ENCODE data around the gene FAAP20. TPM values are rescaled to one million over a fixed set of nuclear protein-coding genes. Genes with fewer than 3 reads are reported as not detected.

FAAP20 gene
- total and polyA plus RNA-seq, 2 experiments from 2014 or later: 34.5 to 122 TPM

DNA sequence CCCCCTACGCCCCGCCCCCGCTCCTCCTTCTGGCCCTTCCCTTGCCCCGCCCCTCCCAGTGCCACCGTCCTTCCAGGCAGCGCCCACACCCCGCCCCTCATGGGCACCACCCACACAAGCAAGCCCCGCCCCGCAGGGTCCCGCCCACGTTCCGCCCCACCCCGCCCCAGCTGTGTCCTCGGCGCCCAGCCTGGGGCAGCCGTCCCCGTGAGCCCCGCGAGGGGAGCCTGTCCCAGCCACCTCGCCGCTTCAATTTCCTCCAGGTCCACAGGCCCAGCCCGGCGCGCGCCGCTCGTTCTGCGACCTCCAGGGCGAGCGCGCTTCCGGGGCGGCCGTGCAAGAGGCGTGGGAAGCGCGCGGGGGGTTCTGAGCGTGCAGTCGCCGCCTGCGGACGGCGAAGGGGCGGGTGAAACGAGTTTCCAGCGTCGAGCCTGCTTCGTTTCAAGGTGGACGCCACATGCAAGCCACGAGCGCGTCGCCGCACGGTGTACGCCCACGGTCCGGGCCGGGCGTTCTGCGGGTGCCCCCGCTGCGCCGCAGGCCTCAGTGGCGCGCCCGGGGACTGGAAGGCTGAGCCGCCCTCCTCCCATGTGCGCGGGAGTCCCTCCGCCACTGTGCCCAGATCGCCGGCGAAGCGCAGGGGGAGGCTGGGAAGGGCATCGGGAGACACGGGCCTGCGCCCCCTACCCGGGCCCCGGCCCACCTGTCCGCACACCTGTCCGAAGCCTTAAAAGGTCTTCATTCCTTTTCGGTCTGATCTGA is 10.8 kb upstream of the FAAP20 start:
- no peaks in the 10 kb centered on the region for H3K9me3 ChIP-seq (ENCODE audit: low read depth)
- no peaks in the 10 kb centered on the region for H3K27me3 ChIP-seq (replicated peaks; ENCODE audit: insufficient read depth)
- H3K4me3 ChIP-seq: peak overlapping the region; percentile 72
- peak; percentile 99 for DNase-seq
- H3K4me1 ChIP-seq (ENCODE audit: insufficient read depth): peaks cover 23% of the 10 kb centered on the region
- TF ChIP-seq EZH2 (IDR thresholded peaks at IDR 0.05; ENCODE audit: insufficient read depth, poor library complexity, severe bottlenecking): no peak
- no peak for TF ChIP-seq EZH2phosphoT487 (IDR thresholded peaks at IDR 0.05; ENCODE audit: insufficient read depth, low read depth)
- peaks cover 16% of the 10 kb centered on the region; the same call in 1 of the 2 replicates for H3F3A ChIP-seq (ENCODE audit: insufficient read depth)
- H3K4me2 ChIP-seq (ENCODE audit: unreplicated experiment): peak overlapping the region; percentile 72
- peak overlapping the region; percentile 75 for H3K27ac ChIP-seq
- H3K9ac ChIP-seq: peak overlapping the region; percentile 79
- H3K79me2 ChIP-seq (ENCODE audit: insufficient read depth): peaks cover 22% of the 10 kb centered on the region
- no peaks in the 10 kb centered on the region for H3K36me3 ChIP-seq (ENCODE audit: low read depth)
- WGBS, 2 experiments (ENCODE audit: low coverage in 1 of 2, low lambda C conversion rate in 2 of 2, missing lambda C conversion rate in 2 of 2): 10 to 11% methylated on average over 58 to 83 of the region's 84 CpGs
- H2AFZ ChIP-seq: peak overlapping the region; percentile 71
- no peaks in the 10 kb centered on the region for H4K20me1 ChIP-seq (ENCODE audit: insufficient read depth)
- in situ Hi-C loops (cut with MboI): no loop called here
- no peaks in the 10 kb centered on the region for H3K9me2 ChIP-seq (ENCODE audit: insufficient read depth)

- peaks cover 29% of the 10 kb centered on the region for H3K79me2 ChIP-seq (ENCODE audit: insufficient read depth)
- no peaks in the 10 kb centered on the region for H4K20me1 ChIP-seq (ENCODE audit: insufficient read depth)
- no peaks in the 10 kb centered on the region for H3K9me3 ChIP-seq (ENCODE audit: low read depth)
- in situ Hi-C loops (cut with MboI): loop anchor here (5.0 kb wide), 1 partner anchor 168 kb away; no protein-coding TSS in a partner anchor
- TF ChIP-seq EZH2phosphoT487 (IDR thresholded peaks at IDR 0.05; ENCODE audit: insufficient read depth, low read depth) (no peak), EZH2 (IDR thresholded peaks at IDR 0.05; ENCODE audit: insufficient read depth, poor library complexity, severe bottlenecking) (no peak)
- no peaks in the 10 kb centered on the region for H3K36me3 ChIP-seq (ENCODE audit: low read depth)
- 1 to 4% methylated on average over 25 to 59 of the region's 60 CpGs for WGBS, 2 experiments (ENCODE audit: low coverage in 1 of 2, low lambda C conversion rate in 2 of 2, missing lambda C conversion rate in 2 of 2)
- H3K9ac ChIP-seq: peak overlapping the region; percentile 83
- peaks cover 29% of the 10 kb centered on the region for H3K4me1 ChIP-seq (ENCODE audit: insufficient read depth)
- peak overlapping the region; percentile 75 for H3K27ac ChIP-seq
- no peaks in the 10 kb centered on the region for H3K27me3 ChIP-seq (replicated peaks; ENCODE audit: insufficient read depth)
- no peaks in the 10 kb centered on the region for H3K9me2 ChIP-seq (ENCODE audit: insufficient read depth)
- peak overlapping the region; percentile 68 for H3K4me3 ChIP-seq
- H3F3A ChIP-seq (ENCODE audit: insufficient read depth): peaks cover 16% of the 10 kb centered on the region; the same call in 1 of the 2 replicates
- peak; percentile 78 for DNase-seq
- H3K4me2 ChIP-seq (ENCODE audit: unreplicated experiment): peak overlapping the region; percentile 75
- peak overlapping the region; percentile 73 for H2AFZ ChIP-seq
These were observed 10.0 kb upstream of the FAAP20 start for GRCh38 chr1:2204415-2205190.

GRCh38 chr1:2203671-2204414 is 9.3 kb upstream of the FAAP20 start:
- in situ Hi-C loops (cut with MboI): loop anchor here (5.0 kb wide), 1 partner anchor 168 kb away; no protein-coding TSS in a partner anchor
- peak overlapping the region; percentile 75 for H3K4me2 ChIP-seq (ENCODE audit: unreplicated experiment)
- H3K36me3 ChIP-seq (ENCODE audit: low read depth): no peaks in the 10 kb centered on the region
- H3K27me3 ChIP-seq (replicated peaks; ENCODE audit: insufficient read depth): no peaks in the 10 kb centered on the region
- peaks cover 29% of the 10 kb centered on the region for H3K79me2 ChIP-seq (ENCODE audit: insufficient read depth)
- peak overlapping the region; percentile 75 for H3K27ac ChIP-seq
- peak overlapping the region; percentile 68 for H3K4me3 ChIP-seq
- 64 to 69% methylated on average over 25 of the region's 25 CpGs for WGBS, 2 experiments (ENCODE audit: low coverage in 1 of 2, low lambda C conversion rate in 2 of 2, missing lambda C conversion rate in 2 of 2)
- peak overlapping the region; percentile 83 for H3K9ac ChIP-seq
- H3K9me2 ChIP-seq (ENCODE audit: insufficient read depth): no peaks in the 10 kb centered on the region
- no peak for DNase-seq
- H3K4me1 ChIP-seq (ENCODE audit: insufficient read depth): peaks cover 24% of the 10 kb centered on the region
- peaks cover 10% of the 10 kb centered on the region; the same call in 1 of the 2 replicates for H3F3A ChIP-seq (ENCODE audit: insufficient read depth)
- no peaks in the 10 kb centered on the region for H4K20me1 ChIP-seq (ENCODE audit: insufficient read depth)
- peak overlapping the region; percentile 73 for H2AFZ ChIP-seq
- TF ChIP-seq EZH2phosphoT487 (IDR thresholded peaks at IDR 0.05; ENCODE audit: insufficient read depth, low read depth): no peak
- TF ChIP-seq EZH2 (IDR thresholded peaks at IDR 0.05; ENCODE audit: insufficient read depth, poor library complexity, severe bottlenecking): no peak
- H3K9me3 ChIP-seq (ENCODE audit: low read depth): no peaks in the 10 kb centered on the region
